Heart right ventricle (tissue), 16 donors: ENCODE measurements around the gene ELP5. TPM values are rescaled to one million over a fixed set of nuclear protein-coding genes. Genes with fewer than 3 reads are reported as not detected.

Experiments
- ATAC-seq, 8 donors: fragments of 200-7000 bp; cut with Tn5 transposase; one replicate each; pipeline ENCODE4 v1.9.1; 2020; ENCODE audit warnings: mild to moderate bottlenecking in 8 of 8, moderate library complexity in 8 of 8, moderate number of reproducible peaks in 1 of 8
- DNase-seq, 2 donors: peaks; one replicate each; pipeline ENCODE4 v3.0.0-alpha.2; 2020
- H3K27ac ChIP-seq, 10 donors: fragments of 200-600 bp; sonication (generic) in 2 of 10; one replicate each; pipeline versions ENCODE4 v1.5.0 to v1.8.0; 2020 to 2022; ENCODE audit warnings: mild to moderate bottlenecking in 3 of 10
- H3K27me3 ChIP-seq, 7 donors: fragments of 200-600 bp; one replicate each; pipeline ENCODE4 v1.8.0; 2021 to 2022; ENCODE audit warnings: mild to moderate bottlenecking in 2 of 7
- H3K36me3 ChIP-seq, 9 donors: fragments of 200-600 bp; sonication (generic) in 1 of 9; one replicate each; pipeline versions ENCODE4 v1.5.0 to v1.8.0; 2020 to 2022; ENCODE audit warnings: mild to moderate bottlenecking in 2 of 9
- H3K4me1 ChIP-seq, 9 donors: fragments of 200-600 bp; sonication (generic) in 1 of 9; one replicate each; pipeline versions ENCODE4 v1.5.0 to v1.8.0; 2020 to 2022; ENCODE audit warnings: mild to moderate bottlenecking in 4 of 9
- H3K4me3 ChIP-seq, 10 donors: fragments of 200-600 bp; sonication (generic) in 2 of 10; one replicate each; pipeline versions ENCODE4 v1.5.0 to v1.8.0; 2020 to 2022; ENCODE audit warnings: mild to moderate bottlenecking in 7 of 10, moderate library complexity in 2 of 10
- H3K9me3 ChIP-seq, 11 donors: fragments of 200-600 bp in 10 of 11; sonication (generic) in 2 of 11; one replicate each; pipeline versions ENCODE4 v1.5.0 to v1.8.0; 2013 to 2022; ENCODE audit warnings: mild to moderate bottlenecking in 2 of 11, control low read depth in 1 of 11, moderate library complexity in 1 of 11
- WGBS, 2 donors: extraction: QIAGEN DNeasy Blood & Tissue Kit; methylation state at CpG; one replicate each; pipeline ENCODE4 v1.1.7; 2013; ENCODE audit warnings: inconsistent platforms in 1 of 2; 5-methylcytosine and 5-hydroxymethylcytosine counted together
- intact Hi-C, 10 donors: fragments of 100-400 bp; cut with DNase I; formaldehyde crosslinking; loops; one replicate each; pipeline versions ENCODE4 v1.11.1 to v1.14.2; 2022
- polyA plus RNA-seq, 2 donors: library from polyadenylated mRNA; stranded (reverse); fragments of 200-250 nt; gene quantifications; one replicate each; pipeline ENCODE4 v1.2.3, GENCODE V29; 2013
- total RNA-seq, 10 donors: library from RNA; stranded (reverse); fragmentation: NEBNext Ultra II Directional in 3 of 10; extraction: Animal tissue kit (Norgen Biotek cat#: 25700) in 3 of 10; gene quantifications; one replicate each; pipeline versions ENCODE4 v1.2.1 to v1.2.4, GENCODE V29; 2021 to 2023
- TF ChIP-seq, protein P1 (sequence below), 9 donors: fragments of 200-600 bp; sonication (generic) in 2 of 9; IDR thresholded peaks; one replicate each; pipeline versions ENCODE4 v1.5.0 to v1.8.0; 2021 to 2022; ENCODE audit warnings: antibody characterized with exemption in 9 of 9, mild to moderate bottlenecking in 5 of 9, moderate library complexity in 1 of 9
- donor health status: Arrhythmogenic right ventricular cardiomyopathy.
- donor health status: ischemic (EF 13 %, LVEDD 7.1; RV severe dilation, severe dysfunction).
- donor health status: healthy with polysubstance abuse.
- donor health status: DM: no; HTN: yes; CAD: no.
- donor health status: DM: no; HTN: no; CAD: no.
- donor health status: ischemic (EF 25% LVEDD 6.9; RV normal size, moderate dysfunction).
- donor health status: ischemic (EF 25% LVEDD 5.7; RV mildly dilated, moderate dysfunction).
- donor health status: healthy.
- donor health status: DM: yes; HTN: yes; CAD: no.
- donor health status: Ischemic cardiomyopathy.
- donor health status: ischemic (EF 35%, LVEDD 5.7; RV mildly dilated, moderate dysfunction).
- donor health status: nonischemic (EF 11% LVEDD 7.7; RV severe dilation, severe dysfunction).
- donor health status: DM: yes; HTN: yes; CAD: no.
- donor health status: PGD.
- donor health status: ischemic (EF 29% LVEDD 5.4; RV normal size, mild dysfunction).
- donor health status: nonischemic (EF 23%, LVEDD 6.1; RV moderate dilation, normal function).

ELP5 gene
- total and polyA plus RNA-seq, 12 donors, result 29.0 to 110 (median 52.1) TPM

GRCh38 chr17:7224110-7224509 is 27.9 kb upstream of the ELP5 start:
- ATAC-seq (no peak), DNase-seq (peak in 1 of 2 donors; percentile 3)
- intact Hi-C loops, result no loop called here
- Histone ChIP-seq H3K9me3 (no peaks in the 10 kb centered on the region), H3K4me3 (no peak overlapping the region), H3K4me1 (peaks cover 6 to 60% (median 30%) of the 10 kb centered on the region in 9 donors), H3K36me3 (peaks cover 0 to 84% (median 38%) of the 10 kb centered on the region in 9 donors), H3K27ac (peak overlapping the region in 3 of 10 donors; percentile 7 to 15 (median 13)), H3K27me3 (no peaks in the 10 kb centered on the region)
- TF ChIP-seq, protein P1, sequence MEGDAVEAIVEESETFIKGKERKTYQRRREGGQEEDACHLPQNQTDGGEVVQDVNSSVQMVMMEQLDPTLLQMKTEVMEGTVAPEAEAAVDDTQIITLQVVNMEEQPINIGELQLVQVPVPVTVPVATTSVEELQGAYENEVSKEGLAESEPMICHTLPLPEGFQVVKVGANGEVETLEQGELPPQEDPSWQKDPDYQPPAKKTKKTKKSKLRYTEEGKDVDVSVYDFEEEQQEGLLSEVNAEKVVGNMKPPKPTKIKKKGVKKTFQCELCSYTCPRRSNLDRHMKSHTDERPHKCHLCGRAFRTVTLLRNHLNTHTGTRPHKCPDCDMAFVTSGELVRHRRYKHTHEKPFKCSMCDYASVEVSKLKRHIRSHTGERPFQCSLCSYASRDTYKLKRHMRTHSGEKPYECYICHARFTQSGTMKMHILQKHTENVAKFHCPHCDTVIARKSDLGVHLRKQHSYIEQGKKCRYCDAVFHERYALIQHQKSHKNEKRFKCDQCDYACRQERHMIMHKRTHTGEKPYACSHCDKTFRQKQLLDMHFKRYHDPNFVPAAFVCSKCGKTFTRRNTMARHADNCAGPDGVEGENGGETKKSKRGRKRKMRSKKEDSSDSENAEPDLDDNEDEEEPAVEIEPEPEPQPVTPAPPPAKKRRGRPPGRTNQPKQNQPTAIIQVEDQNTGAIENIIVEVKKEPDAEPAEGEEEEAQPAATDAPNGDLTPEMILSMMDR (IDR thresholded peaks at IDR 0.05), result no peak
- 72 to 73% methylated on average over 10 of the region's 10 CpGs for WGBS, 2 donors

DNA sequence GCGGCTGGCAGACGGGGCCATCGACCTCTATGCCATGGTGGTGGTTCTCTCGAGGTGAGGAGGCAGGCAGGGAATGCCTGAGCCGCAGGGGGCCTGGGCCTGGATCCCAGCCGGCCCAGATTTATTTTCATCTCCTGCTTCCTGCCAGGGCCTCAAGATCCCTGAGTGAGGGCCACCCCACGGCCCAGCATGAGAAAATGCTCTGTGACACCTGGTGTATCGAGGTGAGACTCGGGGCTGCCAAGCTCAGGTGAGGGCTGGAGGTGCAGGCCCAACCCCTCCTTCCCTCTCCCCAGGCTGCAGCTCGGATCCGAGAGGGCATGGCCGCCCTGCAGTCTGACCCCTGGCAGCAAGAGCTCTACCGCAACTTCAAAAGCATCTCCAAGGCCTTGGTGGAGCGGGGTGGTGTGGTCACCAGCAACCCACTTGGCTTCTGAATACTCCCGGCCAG is 27.3 kb upstream of the ELP5 start:
- 52 to 62% methylated on average over 15 of the region's 15 CpGs for WGBS, 2 donors
- peaks cover 0 to 90% (median 42%) of the 10 kb centered on the region in 9 donors for H3K36me3 ChIP-seq
- intact Hi-C loops, result no loop called here
- no peak overlapping the region for H3K4me3 ChIP-seq
- peak overlapping the region in 3 of 10 donors; percentile 44 to 65 (median 46) for H3K27ac ChIP-seq
- H3K9me3 ChIP-seq, result no peaks in the 10 kb centered on the region
- DNase-seq (peak in 1 of 2 donors; percentile 4), ATAC-seq (no peak)
- TF ChIP-seq, protein P1 (IDR thresholded peaks at IDR 0.05), result no peak
- H3K27me3 ChIP-seq, result no peaks in the 10 kb centered on the region
- H3K4me1 ChIP-seq, result peaks cover 3 to 55% (median 30%) of the 10 kb centered on the region in 9 donors

- TF ChIP-seq, protein P1 (IDR thresholded peaks at IDR 0.05), result no peak
- Histone ChIP-seq H3K4me3 (no peak overlapping the region), H3K4me1 (peaks cover 3 to 50% (median 25%) of the 10 kb centered on the region in 9 donors), H3K27ac (peak overlapping the region in 5 of 10 donors; percentile 1 to 46 (median 20)), H3K9me3 (no peaks in the 10 kb centered on the region), H3K36me3 (peaks cover 0 to 100% (median 50%) of the 10 kb centered on the region in 9 donors), H3K27me3 (no peaks in the 10 kb centered on the region)
- peak in 7 of 8 donors; percentile 4 to 66 (median 52) for ATAC-seq
- 75 to 77% methylated on average over 21 of the region's 21 CpGs for WGBS, 2 donors
- peak in 1 of 2 donors; percentile 30 for DNase-seq
- intact Hi-C loops, result no loop called here
Measured at GRCh38 chr17:7225711-7226331, 26.2 kb upstream of the ELP5 start.

GRCh38 chr17:7226721-7227710 is 25.0 kb upstream of the ELP5 start:
- Histone ChIP-seq H3K27me3 (no peaks in the 10 kb centered on the region), H3K4me1 (peaks cover 0 to 45% (median 17%) of the 10 kb centered on the region in 9 donors), H3K9me3 (no peaks in the 10 kb centered on the region), H3K27ac (no peak overlapping the region), H3K36me3 (peaks cover 0 to 89% (median 50%) of the 10 kb centered on the region in 9 donors), H3K4me3 (no peak overlapping the region)
- 93 to 94% methylated on average over 31 of the region's 31 CpGs for WGBS, 2 donors
- DNase-seq (peak in 1 of 2 donors; percentile 3), ATAC-seq (no peak)
- intact Hi-C loops, result no loop called here
- TF ChIP-seq, protein P1 (IDR thresholded peaks at IDR 0.05), result no peak
